Hepatic stellate cell (primary cell): Measurements from ENCODE around the gene RBM24.

ENCODE experiments used
- DNase-seq: peaks from one replicate; pipeline ENCODE4 v3.0.0; 2011; ENCODE audit warnings: low spot score

RBM24 gene

DNA sequence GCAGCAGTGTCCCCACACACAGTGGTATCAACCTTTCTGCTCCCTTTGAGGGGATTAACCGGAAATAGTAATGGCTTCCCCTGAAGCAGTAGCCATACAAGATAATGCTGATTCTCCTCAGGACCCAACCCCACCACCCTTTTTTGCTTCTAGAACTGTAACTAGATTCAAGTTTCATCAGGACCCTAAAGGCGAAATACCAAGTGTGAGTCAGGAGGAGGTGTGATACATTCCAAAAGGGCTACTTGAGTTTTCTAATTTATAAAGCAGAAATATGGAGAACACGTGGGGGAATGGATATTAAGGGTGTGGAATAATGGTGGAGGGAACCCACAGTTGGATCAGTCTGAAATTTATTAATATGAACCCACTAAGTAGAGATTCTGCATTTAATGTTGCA is 60.7 kb downstream of the RBM24 start:
- DNase-seq = no peak

DNA sequence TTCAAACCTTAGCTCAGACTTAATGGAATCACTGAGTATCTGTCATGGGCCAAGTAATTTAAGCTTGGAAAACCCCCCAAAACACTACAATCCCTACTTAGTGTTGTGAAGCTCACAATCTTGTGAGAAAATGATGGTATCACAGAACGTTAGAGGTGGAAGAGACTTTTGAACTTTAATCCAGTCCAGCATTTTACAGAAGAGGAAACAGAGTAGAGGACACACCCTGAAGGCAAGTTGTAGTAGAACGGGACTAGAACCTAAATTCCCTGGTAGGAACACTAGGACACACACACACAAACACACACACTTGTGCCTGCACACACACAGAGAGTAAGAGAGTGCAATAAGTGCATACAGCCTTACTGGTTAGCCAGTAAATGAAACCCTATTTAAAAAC is 62.1 kb downstream of the RBM24 start:
- no peak for DNase-seq
